GM12873 (cell line): ENCODE data around the gene SMPX.

Source experiments
- CTCF ChIP-seq: IDR thresholded peaks from 2 replicates; pipeline ENCODE4 v1.5.1; 2012; ENCODE audit warnings: low read depth, mild to moderate bottlenecking, moderate library complexity, low read length, control low read depth; ENCODE audit not compliant: insufficient read depth; ENCODE audit errors: missing control alignments

The SMPX gene

DNA sequence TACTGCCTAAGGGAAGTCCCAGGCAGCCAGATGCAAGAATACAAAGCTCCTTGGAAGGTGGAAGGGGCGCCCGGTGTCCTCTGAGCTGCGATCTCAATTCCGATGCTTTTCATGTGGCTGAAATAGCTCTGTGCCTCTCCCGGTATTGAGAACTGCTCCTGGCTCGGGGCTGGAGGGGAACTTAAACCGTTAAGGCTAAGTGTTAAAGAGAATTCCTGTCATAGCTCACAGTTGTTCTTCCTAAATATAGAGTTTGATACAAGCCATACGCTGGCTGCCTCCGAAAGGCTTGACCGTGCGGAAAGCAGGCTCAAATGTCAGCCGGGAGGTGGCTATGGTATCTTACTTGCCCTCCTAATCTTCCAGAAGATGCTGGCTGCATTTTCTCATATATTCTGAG is at the start of gene SMPX:
SMPX (minus strand) TSS at position 157 of the 400 bp plus-strand sequence. CDS start 3,826 bp downstream, outside the sequence.
- TF ChIP-seq CTCF = no peak

GRCh38 chrX:21806691-21807090 is 48.8 kb upstream of the SMPX start:
- TF ChIP-seq CTCF = no peak

GRCh38 chrX:21802839-21803238 is 44.9 kb upstream of the SMPX start:
- no peak for TF ChIP-seq CTCF

DNA sequence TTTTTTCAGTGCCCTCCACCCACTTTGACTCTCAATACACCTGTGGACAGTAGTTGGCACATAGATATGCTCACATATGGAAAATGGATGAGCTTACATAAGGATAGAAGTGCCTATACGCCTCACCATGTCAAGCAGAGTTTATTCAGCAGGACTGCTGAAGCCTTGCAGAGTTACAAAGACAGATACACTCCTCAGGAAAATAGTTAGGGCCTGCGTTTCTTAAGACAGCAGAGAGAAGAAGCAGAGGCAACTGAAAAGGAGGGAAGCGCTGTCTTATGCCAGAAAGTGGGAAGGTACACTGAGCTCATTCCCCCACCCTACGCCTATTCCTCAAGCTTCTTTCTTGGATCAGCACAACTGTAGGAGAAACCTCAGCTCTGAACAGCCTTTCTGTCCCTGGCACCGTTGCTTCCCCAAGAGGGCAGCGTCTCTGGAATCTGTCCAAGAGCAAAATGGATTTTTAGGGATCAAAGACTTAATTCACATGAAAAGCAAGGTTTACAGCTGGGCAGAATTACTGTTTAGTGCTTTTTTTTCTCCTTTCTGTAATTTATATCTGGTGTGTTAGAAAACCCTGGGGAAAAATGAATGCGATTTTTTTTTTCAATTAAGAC is 44.2 kb upstream of the SMPX start:
- TF ChIP-seq CTCF = no peak

- no peak for TF ChIP-seq CTCF
Observed at GRCh38 chrX:21800344-21800770, 42.4 kb upstream of the SMPX start.

DNA sequence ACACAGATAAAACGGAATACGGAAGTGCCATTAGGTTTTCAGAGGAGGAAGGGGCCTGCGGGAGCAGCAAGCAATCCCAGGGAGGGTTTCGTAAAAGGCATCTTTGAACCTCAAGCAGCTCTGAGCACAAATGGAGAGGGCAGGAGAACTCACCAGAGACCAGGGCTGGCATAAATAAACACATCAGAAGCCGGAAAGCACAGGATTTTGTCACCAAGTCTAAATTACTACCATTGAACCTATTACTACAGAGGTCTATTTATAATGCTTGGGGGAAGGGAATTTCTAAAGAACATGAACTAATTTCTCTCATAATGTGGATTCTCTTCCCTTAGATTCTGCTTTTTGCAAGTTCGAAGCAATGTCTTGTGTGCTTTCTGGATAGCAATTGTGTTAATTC is 41.9 kb upstream of the SMPX start:
- TF ChIP-seq CTCF = no peak

DNA sequence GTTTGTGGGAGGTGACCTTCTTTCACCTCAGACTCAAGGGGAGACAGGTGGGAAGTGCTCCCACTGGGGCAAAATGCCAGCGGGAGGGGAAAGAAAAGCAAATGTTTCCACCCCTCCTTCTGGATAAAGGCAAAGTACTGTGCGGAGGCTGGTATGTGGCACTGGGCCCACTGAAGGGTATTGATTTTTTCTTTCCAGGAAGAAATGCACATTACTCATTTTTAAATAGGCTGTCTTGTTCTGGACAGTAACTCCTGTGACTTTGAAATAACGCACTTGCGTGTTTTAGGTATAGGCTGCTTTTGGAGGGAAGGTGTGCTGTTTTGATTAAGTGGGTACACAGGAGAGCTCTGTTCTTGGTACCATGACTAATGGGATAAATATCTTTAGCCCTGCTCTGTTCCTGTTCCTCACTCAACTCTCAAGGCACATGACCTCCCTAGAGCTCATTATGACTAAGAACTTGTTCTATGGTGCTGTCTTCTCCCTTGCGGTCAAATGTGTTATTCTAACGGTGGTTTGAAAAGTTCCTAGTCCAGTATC is 40.8 kb upstream of the SMPX start:
- no peak for TF ChIP-seq CTCF
